Keratinocyte (primary cell): ENCODE results near the gene ZC3HAV1L. TPM values are rescaled to one million over a fixed set of nuclear protein-coding genes. Genes with fewer than 3 reads are reported as not detected.

Experiments used
- DNase-seq: peaks from one replicate; pipeline ENCODE4 v3.0.0-alpha.2; 2011; ENCODE audit warnings: low read depth, missing footprints, low spot score
- FAIRE-seq: peaks from 2 replicates; lab custom pipeline; 2011; peaks lifted over from hg19 to GRCh38; lab: Jason Lieb, UNC
- H2AFZ ChIP-seq: 2 replicates; pipeline ENCODE4 v1.6.0; 2012; ENCODE audit warnings: low read length, control low read depth, inconsistent platforms; ENCODE audit not compliant: control insufficient read depth
- H3K27ac ChIP-seq: 2 replicates; pipeline ENCODE4 v1.5.1; 2011; ENCODE audit warnings: low read length; ENCODE audit not compliant: control insufficient read depth, insufficient read depth
- H3K27me3 ChIP-seq: 3 replicates; pipeline ENCODE4 v1.6.0; 2011; ENCODE audit warnings: low read length; ENCODE audit not compliant: control insufficient read depth, insufficient read depth; ENCODE audit errors: extremely low read depth
- H3K36me3 ChIP-seq, 2 experiments: 2 replicates in 1 of 2; 3 replicates in 1 of 2; pipeline ENCODE4 v1.5.1; 2011; ENCODE audit warnings: low read length in 2 of 2, mild to moderate bottlenecking in 1 of 2; ENCODE audit not compliant: control insufficient read depth in 2 of 2, insufficient read depth in 2 of 2; ENCODE audit errors: extremely low read depth in 1 of 2
- H3K4me1 ChIP-seq: 3 replicates; pipeline ENCODE4 v1.5.1; 2011; ENCODE audit warnings: low read length; ENCODE audit not compliant: control insufficient read depth, insufficient read depth; ENCODE audit errors: extremely low read depth
- H3K4me2 ChIP-seq: 3 replicates; pipeline ENCODE4 v1.6.0; 2011; ENCODE audit warnings: low read depth, low read length; ENCODE audit not compliant: control insufficient read depth, insufficient read depth; ENCODE audit errors: extremely low read depth
- H3K4me3 ChIP-seq, 3 experiments: fragments of 200-600 bp in 1 of 3; sonication (generic) in 1 of 3; 2 replicates in 2 of 3; 3 replicates in 1 of 3; pipeline ENCODE4 v1.5.1; 2011 to 2016; ENCODE audit warnings: low read length in 3 of 3, mild to moderate bottlenecking in 3 of 3, control low read depth in 2 of 3, inconsistent platforms in 1 of 3, low read depth in 1 of 3, mixed read lengths in 1 of 3, mixed run types in 1 of 3, moderate library complexity in 1 of 3; ENCODE audit not compliant: control insufficient read depth in 2 of 3, insufficient read depth in 2 of 3; ENCODE audit errors: extremely low read depth in 1 of 3
- H3K79me2 ChIP-seq: 2 replicates; pipeline ENCODE4 v1.6.0; 2012; ENCODE audit warnings: low read length; ENCODE audit not compliant: control insufficient read depth, insufficient read depth
- H3K9ac ChIP-seq: 3 replicates; pipeline ENCODE4 v1.6.0; 2011; ENCODE audit warnings: low read length; ENCODE audit not compliant: control insufficient read depth, insufficient read depth; ENCODE audit errors: extremely low read depth
- H3K9me1 ChIP-seq: 3 replicates; pipeline ENCODE4 v1.6.0; 2011; ENCODE audit warnings: low read length; ENCODE audit not compliant: control insufficient read depth, insufficient read depth; ENCODE audit errors: extremely low read depth
- H3K9me3 ChIP-seq: 2 replicates; pipeline ENCODE4 v1.5.1; 2012; ENCODE audit warnings: low read depth, low read length; ENCODE audit not compliant: control insufficient read depth
- H4K20me1 ChIP-seq: 3 replicates; pipeline ENCODE4 v1.6.0; 2011; ENCODE audit warnings: low read length; ENCODE audit not compliant: control insufficient read depth, insufficient read depth; ENCODE audit errors: extremely low read depth
- CTCF ChIP-seq, 3 experiments: IDR thresholded peaks in 1 of 3; conservative IDR thresholded peaks in 1 of 3; optimal IDR thresholded peaks in 1 of 3; 2 replicates in 2 of 3; 3 replicates in 1 of 3; pipeline versions ENCODE3 to v1.5.1; 2011; ENCODE audit warnings: low read length in 3 of 3, mild to moderate bottlenecking in 3 of 3, moderate library complexity in 2 of 3, control low read depth in 1 of 3, inconsistent platforms in 1 of 3; ENCODE audit not compliant: insufficient read depth in 2 of 3; ENCODE audit errors: extremely low read depth in 1 of 3
- EZH2 ChIP-seq: IDR thresholded peaks from one replicate; pipeline ENCODE4 v1.6.1; 2012; ENCODE audit warnings: inconsistent platforms, mild to moderate bottlenecking, low read length, moderate library complexity
- dilution Hi-C: fragments of 300-500 bp; cut with MboI; formaldehyde crosslinking; loops from one replicate; pipeline ENCODE4 v1.7.0; 2020; ENCODE audit warnings: low sequenced_read_pairs; ENCODE audit not compliant: extremely low pct_ligation_motif_present
- polyA plus RNA-seq, 5 experiments: library from polyadenylated mRNA; depleted of rRNA in 3 of 5; stranded (reverse) in 3 of 5; stranded (forward) in 1 of 5; unstranded in 1 of 5; fragments of >200 nt; gene quantifications; 1 replicate in 1 of 5; 2 replicates in 3 of 5; 3 replicates in 1 of 5; pipeline versions ENCODE4 v1.2.1 to v1.2.3, GENCODE V29; 2011 to 2012; ENCODE audit warnings: missing spikeins in 2 of 5, low read depth in 1 of 5, low replicate concordance in 1 of 5

Gene ZC3HAV1L
- polyA plus RNA-seq, 1 donor (not counting 4 experiments of a cell fraction or from before 2014, with no cell fraction given) = 7.9 TPM

- H3K4me1 ChIP-seq = no peaks in the 10 kb centered on the region
- H3K79me2 ChIP-seq = no peaks in the 10 kb centered on the region
- no peak overlapping the region for H3K4me3 ChIP-seq
- H3K36me3 ChIP-seq = no peaks in the 10 kb centered on the region
- dilution Hi-C loops = no loop called here
- no peak overlapping the region for H2AFZ ChIP-seq
- no peak for TF ChIP-seq CTCF (optimal IDR thresholded peaks at IDR 0.05 in 1 of 3, IDR thresholded peaks at IDR 0.05 in 1 of 3, conservative IDR thresholded peaks at IDR 0.05 in 1 of 3; ENCODE audit: extremely low read depth in 1 of 3, insufficient read depth in 2 of 3, low read length in 3 of 3)
- TF ChIP-seq EZH2 = no peak
- H3K9me1 ChIP-seq = no peaks in the 10 kb centered on the region
- no peak overlapping the region for H3K4me2 ChIP-seq
- FAIRE-seq (no peak), DNase-seq (no peak)
- H4K20me1 ChIP-seq = no peaks in the 10 kb centered on the region
- H3K27me3 ChIP-seq = peaks cover 3% of the 10 kb centered on the region
- peaks cover 1% of the 10 kb centered on the region for H3K9me3 ChIP-seq
- no peak overlapping the region for H3K9ac ChIP-seq
- no peak overlapping the region for H3K27ac ChIP-seq
Measured at GRCh38 chr7:138987686-138988085, 48.2 kb downstream of the ZC3HAV1L start.

GRCh38 chr7:138982204-138982623 lies 53.6 kb downstream of the ZC3HAV1L start:
- Histone ChIP-seq H3K9me3 (no peaks in the 10 kb centered on the region), H3K4me1 (peaks cover 14% of the 10 kb centered on the region), H2AFZ (peak overlapping the region; percentile 57), H4K20me1 (no peaks in the 10 kb centered on the region), H3K4me3 (peak overlapping the region in 2 of 3 experiments; percentile 38 to 58), H3K36me3 (no peaks in the 10 kb centered on the region), H3K27me3 (peaks cover 2% of the 10 kb centered on the region), H3K9me1 (no peaks in the 10 kb centered on the region), H3K4me2 (peak overlapping the region; percentile 67), H3K27ac (no peak overlapping the region), H3K79me2 (no peaks in the 10 kb centered on the region), H3K9ac (peak overlapping the region; percentile 60)
- FAIRE-seq (no peak), DNase-seq (no peak)
- dilution Hi-C loops = no loop called here
- TF ChIP-seq EZH2 (peak; percentile 59), CTCF (optimal IDR thresholded peaks at IDR 0.05 in 1 of 3, IDR thresholded peaks at IDR 0.05 in 1 of 3, conservative IDR thresholded peaks at IDR 0.05 in 1 of 3; ENCODE audit: extremely low read depth in 1 of 3, insufficient read depth in 2 of 3, low read length in 3 of 3) (no peak)
